Liver (tissue), 4 donors: ENCODE data around the gene FAM199X. TPM values are rescaled to one million over a fixed set of nuclear protein-coding genes. Genes with fewer than 3 reads are reported as not detected.

ENCODE experiments used
- polyA plus RNA-seq, 2 donors: library from polyadenylated mRNA; stranded (reverse) in 1 of 2; unstranded in 1 of 2; fragments of 200-250 nt in 1 of 2; fragments of >200 nt in 1 of 2; fragmentation: Nextera tagmentation in 1 of 2; extraction: Ambion mirVana in 1 of 2; gene quantifications; one replicate each; pipeline versions ENCODE4 v1.2.1 to v1.2.3, GENCODE V29; 2013 to 2015
- total RNA-seq, 2 donors: library from RNA; depleted of rRNA; stranded (reverse); fragments of >200 nt; gene quantifications; one replicate each; pipeline ENCODE4 v1.2.3, GENCODE V29; 2014
- donor health status: healthy.
- donor health status: healthy.
- donor health status: healthy.

The FAM199X gene
- total and polyA plus RNA-seq, 4 donors = 3.9 to 13.6 (median 7.9) TPM

Other genes with a start within 250 kb of the FAM199X start
- gene TMSB15B, start 203.8 kb upstream of the FAM199X start, total RNA-seq = under 1 TPM; 0.08 to 0.79 TPM
- gene TMSB15B, start 203.8 kb upstream of the FAM199X start, polyA plus RNA-seq = under 1 TPM; 0.07 to 0.42 TPM
- not detected for gene H2BW1, start 152.7 kb upstream of the FAM199X start, total RNA-seq
- not detected for gene H2BW1, start 152.7 kb upstream of the FAM199X start, polyA plus RNA-seq
- not detected for gene H2BW2, start 126.5 kb upstream of the FAM199X start, total RNA-seq
- not detected for gene H2BW2, start 126.5 kb upstream of the FAM199X start, polyA plus RNA-seq
- under 1 TPM; 0.17 to 0.23 TPM for gene TMSB15C, start 90.2 kb upstream of the FAM199X start, total RNA-seq
- gene TMSB15C, start 90.2 kb upstream of the FAM199X start, polyA plus RNA-seq = not detected
- under 1 TPM; 0.09 to 0.25 TPM for gene ZCCHC18, start 53.9 kb upstream of the FAM199X start, total RNA-seq
- gene ZCCHC18, start 53.9 kb upstream of the FAM199X start, polyA plus RNA-seq = under 1 TPM in 1 of 2 donors, not detected in 1; 0.05 TPM
- 1 to 10 TPM; 7.9 to 8.5 TPM for gene SLC25A53, start 9.4 kb upstream of the FAM199X start, total RNA-seq
- gene SLC25A53, start 9.4 kb upstream of the FAM199X start, polyA plus RNA-seq = 1 to 10 TPM; 2.8 to 6.3 TPM
- gene ESX1, start 88.5 kb downstream of the FAM199X start, total RNA-seq = not detected
- gene ESX1, start 88.5 kb downstream of the FAM199X start, polyA plus RNA-seq = not detected